ENCODE data around the gene ITGB7.

DNA sequence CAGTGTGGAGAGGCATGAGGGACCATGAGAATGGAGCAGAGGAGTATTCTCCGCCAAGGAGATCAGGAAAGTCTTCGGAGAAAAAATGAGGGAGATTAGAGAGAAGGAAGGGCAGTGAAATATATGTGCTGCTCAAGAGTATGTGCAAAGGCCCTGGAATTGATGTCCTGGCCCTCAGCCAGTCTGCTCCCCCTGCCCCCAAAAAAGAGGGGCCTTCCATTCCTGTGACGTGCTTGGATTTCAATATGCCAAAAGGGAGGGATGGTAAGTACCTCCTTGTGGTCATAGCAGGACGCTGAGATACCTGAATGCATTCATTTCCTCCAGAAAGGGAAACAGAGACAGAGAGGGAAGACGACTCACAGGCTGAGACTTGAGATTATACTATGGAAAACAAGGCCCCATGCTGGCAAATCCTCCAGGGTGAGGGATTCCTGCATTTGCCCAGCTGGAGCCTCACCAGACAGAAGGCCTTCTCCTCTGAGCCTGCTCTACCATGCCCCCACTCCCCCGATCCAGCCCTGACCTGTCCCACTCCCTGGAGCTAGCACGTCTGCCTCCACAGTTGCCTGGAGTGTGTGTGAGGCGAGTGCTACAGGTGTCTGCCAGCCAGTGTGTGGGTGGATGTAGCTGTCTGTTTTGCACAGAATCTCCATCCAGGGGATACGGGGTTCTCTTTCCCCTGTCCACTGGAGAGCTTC is 28.8 kb upstream of the ITGB7 start:
- TF ChIP-seq, protein P1, sequence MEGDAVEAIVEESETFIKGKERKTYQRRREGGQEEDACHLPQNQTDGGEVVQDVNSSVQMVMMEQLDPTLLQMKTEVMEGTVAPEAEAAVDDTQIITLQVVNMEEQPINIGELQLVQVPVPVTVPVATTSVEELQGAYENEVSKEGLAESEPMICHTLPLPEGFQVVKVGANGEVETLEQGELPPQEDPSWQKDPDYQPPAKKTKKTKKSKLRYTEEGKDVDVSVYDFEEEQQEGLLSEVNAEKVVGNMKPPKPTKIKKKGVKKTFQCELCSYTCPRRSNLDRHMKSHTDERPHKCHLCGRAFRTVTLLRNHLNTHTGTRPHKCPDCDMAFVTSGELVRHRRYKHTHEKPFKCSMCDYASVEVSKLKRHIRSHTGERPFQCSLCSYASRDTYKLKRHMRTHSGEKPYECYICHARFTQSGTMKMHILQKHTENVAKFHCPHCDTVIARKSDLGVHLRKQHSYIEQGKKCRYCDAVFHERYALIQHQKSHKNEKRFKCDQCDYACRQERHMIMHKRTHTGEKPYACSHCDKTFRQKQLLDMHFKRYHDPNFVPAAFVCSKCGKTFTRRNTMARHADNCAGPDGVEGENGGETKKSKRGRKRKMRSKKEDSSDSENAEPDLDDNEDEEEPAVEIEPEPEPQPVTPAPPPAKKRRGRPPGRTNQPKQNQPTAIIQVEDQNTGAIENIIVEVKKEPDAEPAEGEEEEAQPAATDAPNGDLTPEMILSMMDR (IDR thresholded peaks at IDR 0.05; ENCODE audit: low read length) = no peak
- no peak for TF ChIP-seq EZH2phosphoT487 (IDR thresholded peaks at IDR 0.05; ENCODE audit: low read length)
- no peak for TF ChIP-seq EZH2 (optimal IDR thresholded peaks at IDR 0.05; ENCODE audit: low read depth, low read length)

Data from MM.1S (cell line).